ENCODE measurements around the gene TSPEAR.

Gene TSPEAR

DNA sequence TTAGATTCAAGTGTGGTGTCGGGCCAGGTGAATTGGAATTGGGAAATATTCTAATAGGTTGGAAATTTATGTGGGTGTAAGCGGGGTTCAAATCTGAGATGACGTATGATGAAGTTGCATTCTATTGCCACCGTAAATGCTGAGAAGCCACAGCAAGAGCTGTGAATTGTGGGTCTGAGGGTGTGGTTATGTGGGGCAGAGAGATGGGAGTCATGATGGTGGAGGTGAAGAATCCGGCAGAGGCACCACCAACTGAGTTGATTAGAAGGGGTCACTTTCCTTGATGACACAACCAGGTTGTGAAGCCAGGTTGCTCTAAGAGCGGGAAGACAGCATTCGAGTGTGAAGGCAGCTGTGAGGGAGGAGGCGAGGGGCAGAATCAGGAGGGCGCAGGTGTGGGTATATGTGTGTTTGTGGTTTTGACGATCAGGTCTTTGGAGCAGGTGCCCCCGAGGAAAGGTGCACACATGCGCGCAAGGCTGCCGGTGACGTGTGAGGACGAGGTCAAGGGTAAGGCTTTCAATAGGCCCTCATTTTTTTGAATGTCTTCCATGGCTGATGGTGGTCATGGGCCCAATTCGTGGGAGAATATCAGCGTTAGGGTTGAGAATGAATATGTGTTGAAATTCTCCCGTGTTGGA lies 237.3 kb downstream of the TSPEAR start:
- no peak overlapping the region for H3K4me3 ChIP-seq (ENCODE audit: low read length)
- DNase-seq (ENCODE audit: low read depth) = no peak
- TF ChIP-seq, protein P1, sequence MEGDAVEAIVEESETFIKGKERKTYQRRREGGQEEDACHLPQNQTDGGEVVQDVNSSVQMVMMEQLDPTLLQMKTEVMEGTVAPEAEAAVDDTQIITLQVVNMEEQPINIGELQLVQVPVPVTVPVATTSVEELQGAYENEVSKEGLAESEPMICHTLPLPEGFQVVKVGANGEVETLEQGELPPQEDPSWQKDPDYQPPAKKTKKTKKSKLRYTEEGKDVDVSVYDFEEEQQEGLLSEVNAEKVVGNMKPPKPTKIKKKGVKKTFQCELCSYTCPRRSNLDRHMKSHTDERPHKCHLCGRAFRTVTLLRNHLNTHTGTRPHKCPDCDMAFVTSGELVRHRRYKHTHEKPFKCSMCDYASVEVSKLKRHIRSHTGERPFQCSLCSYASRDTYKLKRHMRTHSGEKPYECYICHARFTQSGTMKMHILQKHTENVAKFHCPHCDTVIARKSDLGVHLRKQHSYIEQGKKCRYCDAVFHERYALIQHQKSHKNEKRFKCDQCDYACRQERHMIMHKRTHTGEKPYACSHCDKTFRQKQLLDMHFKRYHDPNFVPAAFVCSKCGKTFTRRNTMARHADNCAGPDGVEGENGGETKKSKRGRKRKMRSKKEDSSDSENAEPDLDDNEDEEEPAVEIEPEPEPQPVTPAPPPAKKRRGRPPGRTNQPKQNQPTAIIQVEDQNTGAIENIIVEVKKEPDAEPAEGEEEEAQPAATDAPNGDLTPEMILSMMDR (IDR thresholded peaks at IDR 0.05; ENCODE audit: insufficient read depth, low read depth, low read length, missing control alignments) = no peak

DNA sequence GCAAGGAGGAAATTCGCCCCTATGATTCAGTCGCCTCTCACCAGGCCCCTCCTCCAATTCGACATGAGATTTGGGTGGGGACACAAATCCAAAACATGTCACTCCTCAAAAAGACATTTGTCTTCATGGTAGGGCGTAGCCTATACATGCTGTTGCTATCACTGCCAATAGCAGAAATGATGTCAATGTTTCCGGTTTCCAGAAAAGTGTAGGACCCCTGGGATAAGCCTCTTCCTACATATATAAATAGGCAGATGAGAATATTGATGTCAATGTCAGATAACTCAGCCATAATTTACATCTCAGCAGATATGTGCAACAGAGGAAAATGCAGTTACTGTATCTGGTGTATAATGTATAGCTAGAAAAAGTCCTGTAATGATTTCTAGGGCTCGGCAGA lies 239.4 kb downstream of the TSPEAR start:
- TF ChIP-seq, protein P1 (IDR thresholded peaks at IDR 0.05; ENCODE audit: insufficient read depth, low read depth, low read length, missing control alignments) = no peak
- no peak overlapping the region for H3K4me3 ChIP-seq (ENCODE audit: low read length)
- no peak for DNase-seq (ENCODE audit: low read depth)

DNA sequence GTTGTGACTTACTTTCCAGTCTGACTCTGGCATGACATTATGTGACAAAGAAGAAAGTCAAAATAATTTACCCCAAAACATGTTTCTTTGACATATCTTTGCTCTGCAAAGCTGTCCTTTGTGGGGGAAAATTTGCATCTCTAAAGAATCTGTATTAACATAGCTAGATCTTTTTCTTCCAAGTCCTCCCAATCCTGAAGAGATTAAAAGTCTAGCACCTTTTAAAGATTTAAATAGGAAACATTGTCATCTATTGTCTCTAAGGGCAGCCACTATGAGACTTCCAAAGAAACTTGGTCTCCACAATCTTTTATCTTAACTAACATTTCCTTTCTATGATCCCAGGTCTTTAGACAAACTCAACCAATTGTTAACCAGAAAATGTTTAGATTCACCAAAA lies 240.0 kb downstream of the TSPEAR start:
- TF ChIP-seq, protein P1 (IDR thresholded peaks at IDR 0.05; ENCODE audit: insufficient read depth, low read depth, low read length, missing control alignments) = no peak
- no peak overlapping the region for H3K4me3 ChIP-seq (ENCODE audit: low read length)
- DNase-seq (ENCODE audit: low read depth) = no peak

DNA sequence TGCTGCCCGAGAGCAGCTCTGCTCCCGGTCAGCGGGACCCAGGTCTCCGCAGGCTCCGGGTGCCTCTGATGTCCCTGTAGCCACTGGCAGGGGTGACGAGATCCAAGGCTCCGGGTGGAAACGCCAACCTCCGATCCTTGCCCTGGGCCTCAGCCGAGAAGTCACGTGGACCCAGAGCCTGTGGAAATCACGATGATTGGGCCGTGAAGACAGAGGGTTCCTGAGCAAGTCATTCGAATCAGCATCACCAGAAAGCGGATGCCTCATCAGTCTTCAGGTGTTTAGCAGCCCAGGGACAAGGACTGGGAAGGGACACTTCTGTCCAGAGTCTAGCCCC lies 243.5 kb downstream of the TSPEAR start:
- TF ChIP-seq, protein P1 (IDR thresholded peaks at IDR 0.05; ENCODE audit: insufficient read depth, low read depth, low read length, missing control alignments) = no peak
- H3K4me3 ChIP-seq (ENCODE audit: low read length) = no peak overlapping the region
- DNase-seq (ENCODE audit: low read depth) = no peak

DNA sequence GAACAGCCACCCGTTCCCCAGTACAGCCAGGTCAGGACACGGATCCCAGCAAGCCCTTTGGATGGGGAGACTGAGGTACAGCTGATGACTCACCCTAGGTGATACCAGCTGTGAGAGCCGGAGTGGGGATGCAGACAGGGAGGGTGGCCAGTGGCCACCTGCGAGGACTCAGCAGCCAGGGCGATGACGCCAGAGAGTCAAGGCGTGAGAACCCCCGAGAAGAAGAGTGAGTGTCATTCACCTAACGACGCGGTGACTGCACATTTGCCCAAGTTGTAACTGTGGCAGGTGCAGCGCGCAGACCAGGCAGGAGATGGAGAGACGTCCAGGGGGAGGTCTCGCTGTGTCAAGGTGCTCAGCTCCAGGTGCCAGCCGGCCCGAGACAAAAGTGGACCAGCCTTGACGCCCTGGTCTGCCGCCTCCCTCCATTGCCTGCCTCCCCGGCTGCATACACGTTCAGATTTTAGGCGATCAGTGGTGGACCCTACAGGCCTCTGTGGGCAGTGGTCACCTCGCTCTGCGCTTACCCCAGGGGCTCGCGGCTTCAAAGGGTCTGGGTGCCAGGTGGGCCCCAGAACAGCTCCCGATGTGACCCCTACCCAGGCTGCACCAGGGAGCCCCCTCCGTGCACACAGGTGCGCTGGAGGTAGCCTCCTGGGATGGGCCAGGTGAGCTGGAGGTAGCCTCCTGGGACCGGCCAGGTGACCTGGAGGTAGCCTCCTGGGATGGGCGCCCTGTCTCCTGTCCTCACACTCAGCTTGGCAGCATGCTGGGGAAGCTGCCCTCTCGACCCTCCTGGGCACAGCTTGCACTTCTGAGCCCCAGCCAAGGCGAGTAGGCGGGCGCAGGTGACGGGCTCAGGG lies 244.1 kb downstream of the TSPEAR start:
- TF ChIP-seq, protein P1 (IDR thresholded peaks at IDR 0.05; ENCODE audit: insufficient read depth, low read depth, low read length, missing control alignments) = no peak
- no peak overlapping the region for H3K4me3 ChIP-seq (ENCODE audit: low read length)
- no peak for DNase-seq (ENCODE audit: low read depth)

DNA sequence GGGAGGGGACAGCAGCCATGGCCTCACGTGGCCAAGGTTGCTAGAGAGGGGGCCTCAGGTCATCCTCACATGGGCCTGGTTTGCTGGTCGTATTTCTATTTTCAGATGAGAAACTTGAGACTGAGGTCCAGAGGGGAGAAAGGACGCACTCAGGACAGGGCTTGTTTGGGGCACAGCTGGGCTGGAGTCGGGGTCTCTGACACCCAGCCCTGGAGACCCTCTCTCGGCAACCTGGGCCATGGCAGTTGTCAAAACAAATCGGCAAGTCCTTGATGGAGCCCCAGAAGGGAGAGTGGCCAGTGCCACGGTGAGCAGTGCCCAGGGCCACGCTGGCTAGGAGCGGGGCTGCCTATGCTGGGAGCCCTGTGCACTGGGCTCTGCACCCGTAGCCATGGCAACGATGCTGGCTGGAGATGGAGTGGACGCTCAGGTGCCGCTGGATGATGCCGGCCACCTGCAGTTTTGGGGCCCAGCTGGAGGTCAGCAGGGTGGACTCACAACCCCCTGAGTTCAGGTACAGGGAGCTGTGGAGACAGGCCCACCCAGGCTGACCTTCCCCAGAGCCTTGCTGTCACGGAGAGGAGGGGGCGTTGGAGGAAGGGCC lies 244.9 kb downstream of the TSPEAR start:
- no peak overlapping the region for H3K4me3 ChIP-seq (ENCODE audit: low read length)
- DNase-seq (ENCODE audit: low read depth) = no peak
- TF ChIP-seq, protein P1 (IDR thresholded peaks at IDR 0.05; ENCODE audit: insufficient read depth, low read depth, low read length, missing control alignments) = no peak
